ENCODE measurements around the gene NOP9.

The NOP9 gene

GRCh38 chr14:24278424-24278823 lies 21.2 kb upstream of the NOP9 start:
- peaks cover 4% of the 10 kb centered on the region for H3K4me1 ChIP-seq (ENCODE audit: insufficient read depth, insufficient read length)
- TF ChIP-seq SUZ12 (IDR thresholded peaks at IDR 0.05; ENCODE audit: extremely low read depth, insufficient read depth, insufficient read length): no peak
- TF ChIP-seq ZNF274 (IDR thresholded peaks at IDR 0.05; ENCODE audit: low read depth, low read length): no peak
- TF ChIP-seq YY1 (IDR thresholded peaks at IDR 0.05; ENCODE audit: insufficient read depth, insufficient read length): no peak
- H3K27me3 ChIP-seq (ENCODE audit: insufficient read depth, insufficient read length): no peaks in the 10 kb centered on the region
- H3K36me3 ChIP-seq (ENCODE audit: insufficient read depth, insufficient read length, low read length): peaks cover 3% of the 10 kb centered on the region
- DNase-seq (ENCODE audit: low read depth, low spot score): no peak
- no peak overlapping the region for H3K9ac ChIP-seq (ENCODE audit: insufficient read length, low read depth)
- H3K4me3 ChIP-seq (ENCODE audit: insufficient read length, low read depth): no peak overlapping the region
- no peaks in the 10 kb centered on the region for H3K9me3 ChIP-seq (ENCODE audit: insufficient read depth, low read length)

DNA sequence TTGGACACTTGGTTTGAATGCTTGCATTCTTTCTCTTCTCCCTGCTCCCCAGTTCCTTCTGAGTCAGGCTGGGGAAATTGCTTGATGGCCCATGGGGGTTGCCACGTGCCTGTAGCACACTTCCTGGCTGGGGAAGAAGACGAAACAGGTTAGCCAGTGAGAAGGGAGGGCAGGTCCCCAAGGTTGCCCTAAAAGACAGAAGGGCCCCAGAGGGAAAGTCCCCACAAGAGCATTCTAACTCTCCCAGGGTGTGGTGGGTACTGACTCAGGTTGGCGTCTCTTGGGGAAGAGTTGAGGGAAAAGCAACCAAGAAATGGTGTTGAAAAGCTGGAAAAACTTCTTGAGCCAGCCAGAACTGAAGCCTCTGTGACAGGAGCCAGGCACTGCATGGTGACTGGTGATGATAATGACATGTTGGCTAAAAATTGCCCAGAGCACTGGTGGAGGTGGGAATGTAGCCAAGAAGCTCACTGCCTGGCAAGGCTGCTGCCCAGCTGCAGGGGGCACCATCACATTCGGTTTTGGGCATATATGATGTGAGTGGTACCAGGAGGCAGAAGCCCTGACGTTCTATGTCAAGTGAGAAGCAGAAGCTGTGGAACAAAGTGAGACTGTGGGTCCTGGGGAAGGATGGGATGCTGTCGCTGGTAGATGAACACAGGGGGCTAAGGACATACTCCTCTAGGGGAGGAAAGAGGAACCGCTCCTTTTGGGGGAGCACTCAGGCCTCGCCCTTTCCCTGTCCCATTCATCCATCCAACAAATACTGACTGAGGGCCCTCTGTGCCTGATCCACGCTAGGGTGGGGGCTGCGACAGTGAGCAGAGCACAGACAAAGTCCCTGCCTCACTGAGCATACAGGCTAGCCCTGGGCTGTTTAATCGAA lies 20.1 kb upstream of the NOP9 start:
- no peak overlapping the region for H3K4me3 ChIP-seq (ENCODE audit: insufficient read length, low read depth)
- H3K36me3 ChIP-seq (ENCODE audit: insufficient read depth, insufficient read length, low read length): no peaks in the 10 kb centered on the region
- H3K9ac ChIP-seq (ENCODE audit: insufficient read length, low read depth): no peak overlapping the region
- no peaks in the 10 kb centered on the region for H3K27me3 ChIP-seq (ENCODE audit: insufficient read depth, insufficient read length)
- no peaks in the 10 kb centered on the region for H3K9me3 ChIP-seq (ENCODE audit: insufficient read depth, low read length)
- TF ChIP-seq ZNF274 (IDR thresholded peaks at IDR 0.05; ENCODE audit: low read depth, low read length) (no peak), YY1 (IDR thresholded peaks at IDR 0.05; ENCODE audit: insufficient read depth, insufficient read length) (no peak), SUZ12 (IDR thresholded peaks at IDR 0.05; ENCODE audit: extremely low read depth, insufficient read depth, insufficient read length) (no peak)
- no peak for DNase-seq (ENCODE audit: low read depth, low spot score)
- H3K4me1 ChIP-seq (ENCODE audit: insufficient read depth, insufficient read length): peaks cover 4% of the 10 kb centered on the region

DNA sequence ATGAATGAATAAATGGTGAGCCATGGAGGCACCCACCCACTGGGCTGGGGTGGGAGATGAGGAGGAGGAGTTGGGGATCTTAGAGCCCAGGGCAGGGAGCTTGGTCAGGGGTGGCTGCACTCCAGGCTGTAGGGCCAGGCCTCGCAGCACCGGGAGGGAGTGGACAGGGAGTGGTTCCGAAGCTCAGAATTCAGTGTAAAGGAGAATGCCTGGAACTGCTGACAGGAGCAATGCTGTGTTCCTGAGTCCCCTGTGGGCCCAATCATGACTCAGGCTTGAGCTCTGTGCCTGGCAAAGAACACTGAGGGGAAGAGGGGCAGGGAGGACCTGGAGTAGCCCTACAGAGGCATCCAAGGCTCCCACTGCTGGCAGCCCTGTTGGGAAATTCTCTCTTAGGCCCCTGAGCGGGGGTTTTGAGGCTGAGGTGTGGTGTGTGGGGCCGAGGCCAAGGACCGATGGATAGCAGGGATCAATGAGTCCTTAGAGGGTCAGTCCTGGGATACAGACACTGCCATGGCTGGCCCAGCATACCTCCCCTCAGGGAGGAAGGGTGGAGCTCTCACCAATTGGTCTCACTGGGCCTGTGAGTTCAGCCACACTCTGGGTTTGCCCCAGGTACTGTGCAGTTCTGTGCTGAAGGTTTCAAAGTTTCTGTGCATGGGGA lies 18.7 kb upstream of the NOP9 start:
- no peak for TF ChIP-seq SUZ12 (IDR thresholded peaks at IDR 0.05; ENCODE audit: extremely low read depth, insufficient read depth, insufficient read length)
- TF ChIP-seq ZNF274 (IDR thresholded peaks at IDR 0.05; ENCODE audit: low read depth, low read length): no peak
- no peak for TF ChIP-seq YY1 (IDR thresholded peaks at IDR 0.05; ENCODE audit: insufficient read depth, insufficient read length)
- no peak overlapping the region for H3K4me3 ChIP-seq (ENCODE audit: insufficient read length, low read depth)
- no peaks in the 10 kb centered on the region for H3K27me3 ChIP-seq (ENCODE audit: insufficient read depth, insufficient read length)
- peaks cover 4% of the 10 kb centered on the region for H3K4me1 ChIP-seq (ENCODE audit: insufficient read depth, insufficient read length)
- H3K9ac ChIP-seq (ENCODE audit: insufficient read length, low read depth): no peak overlapping the region
- H3K9me3 ChIP-seq (ENCODE audit: insufficient read depth, low read length): no peaks in the 10 kb centered on the region
- DNase-seq (ENCODE audit: low read depth, low spot score): no peak
- H3K36me3 ChIP-seq (ENCODE audit: insufficient read depth, insufficient read length, low read length): no peaks in the 10 kb centered on the region

GRCh38 chr14:24281636-24282035 lies 18.0 kb upstream of the NOP9 start:
- TF ChIP-seq ZNF274 (IDR thresholded peaks at IDR 0.05; ENCODE audit: low read depth, low read length) (no peak), SUZ12 (IDR thresholded peaks at IDR 0.05; ENCODE audit: extremely low read depth, insufficient read depth, insufficient read length) (no peak), YY1 (IDR thresholded peaks at IDR 0.05; ENCODE audit: insufficient read depth, insufficient read length) (no peak)
- DNase-seq (ENCODE audit: low read depth, low spot score): no peak
- H3K9me3 ChIP-seq (ENCODE audit: insufficient read depth, low read length): no peaks in the 10 kb centered on the region

GRCh38 chr14:24282736-24283135 lies 16.9 kb upstream of the NOP9 start:
- DNase-seq (ENCODE audit: low read depth, low spot score): no peak
- H3K27me3 ChIP-seq (ENCODE audit: insufficient read depth, insufficient read length): no peaks in the 10 kb centered on the region
- peaks cover 4% of the 10 kb centered on the region for H3K4me1 ChIP-seq (ENCODE audit: insufficient read depth, insufficient read length)
- no peak overlapping the region for H3K4me3 ChIP-seq (ENCODE audit: insufficient read length, low read depth)
- no peaks in the 10 kb centered on the region for H3K9me3 ChIP-seq (ENCODE audit: insufficient read depth, low read length)
- no peaks in the 10 kb centered on the region for H3K36me3 ChIP-seq (ENCODE audit: insufficient read depth, insufficient read length, low read length)
- H3K9ac ChIP-seq (ENCODE audit: insufficient read length, low read depth): no peak overlapping the region
- TF ChIP-seq YY1 (IDR thresholded peaks at IDR 0.05; ENCODE audit: insufficient read depth, insufficient read length) (no peak), SUZ12 (IDR thresholded peaks at IDR 0.05; ENCODE audit: extremely low read depth, insufficient read depth, insufficient read length) (no peak), ZNF274 (IDR thresholded peaks at IDR 0.05; ENCODE audit: low read depth, low read length) (no peak)

More at GRCh38 chr14:24281636-24282035, 18.0 kb upstream of the NOP9 start:
- Histone ChIP-seq H3K4me1 (ENCODE audit: insufficient read depth, insufficient read length) (peaks cover 4% of the 10 kb centered on the region), H3K9ac (ENCODE audit: insufficient read length, low read depth) (no peak overlapping the region), H3K36me3 (ENCODE audit: insufficient read depth, insufficient read length, low read length) (no peaks in the 10 kb centered on the region), H3K27me3 (ENCODE audit: insufficient read depth, insufficient read length) (no peaks in the 10 kb centered on the region), H3K4me3 (ENCODE audit: insufficient read length, low read depth) (no peak overlapping the region)

GRCh38 chr14:24283796-24284460 lies 15.7 kb upstream of the NOP9 start:
- Histone ChIP-seq H3K4me3 (ENCODE audit: insufficient read length, low read depth) (no peak overlapping the region), H3K4me1 (ENCODE audit: insufficient read depth, insufficient read length) (peaks cover 4% of the 10 kb centered on the region), H3K27me3 (ENCODE audit: insufficient read depth, insufficient read length) (no peaks in the 10 kb centered on the region), H3K9me3 (ENCODE audit: insufficient read depth, low read length) (no peaks in the 10 kb centered on the region), H3K9ac (ENCODE audit: insufficient read length, low read depth) (no peak overlapping the region), H3K36me3 (ENCODE audit: insufficient read depth, insufficient read length, low read length) (no peaks in the 10 kb centered on the region)
- TF ChIP-seq SUZ12 (IDR thresholded peaks at IDR 0.05; ENCODE audit: extremely low read depth, insufficient read depth, insufficient read length) (no peak), YY1 (IDR thresholded peaks at IDR 0.05; ENCODE audit: insufficient read depth, insufficient read length) (no peak), ZNF274 (IDR thresholded peaks at IDR 0.05; ENCODE audit: low read depth, low read length) (no peak)
- DNase-seq (ENCODE audit: low read depth, low spot score): no peak

All from NT2/D1 (cell line).